Measurements from ENCODE around the gene LINC01488.

LINC01488 gene

DNA sequence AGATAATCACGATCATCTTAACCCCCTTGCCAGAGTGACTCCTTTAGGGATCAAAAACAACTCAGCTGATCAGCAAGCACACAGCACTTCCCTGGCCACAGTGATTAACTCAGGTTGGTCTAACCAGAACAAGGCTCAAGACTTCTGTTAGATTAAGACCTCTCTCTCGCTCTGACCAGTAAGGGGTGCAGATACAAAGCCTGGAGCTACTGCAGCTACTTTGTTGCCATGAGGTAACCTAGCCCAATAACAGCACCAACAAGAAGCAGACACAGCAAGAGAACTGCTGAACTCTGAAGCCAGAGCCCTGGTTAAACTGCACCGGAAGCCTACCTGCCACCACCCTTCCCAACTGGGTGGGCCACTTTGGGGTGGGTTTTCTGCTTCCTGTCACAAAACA lies 42.0 kb downstream of the LINC01488 start:
- Histone ChIP-seq H3F3A (ENCODE audit: insufficient read depth) (no peaks in the 10 kb centered on the region), H2AFZ (ENCODE audit: low read depth, low read length, severe bottlenecking) (no peak overlapping the region), H3K36me3 (ENCODE audit: low read length) (no peaks in the 10 kb centered on the region), H3K4me3 (ENCODE audit: insufficient read depth, low read length, poor library complexity, severe bottlenecking) (no peak overlapping the region), H3K4me2 (ENCODE audit: low read depth, low read length, poor library complexity, severe bottlenecking) (no peak overlapping the region), H3K9me3 (ENCODE audit: insufficient read depth, low read length) (no peaks in the 10 kb centered on the region), H3K79me2 (ENCODE audit: insufficient read depth, low read length) (no peaks in the 10 kb centered on the region), H4K20me1 (ENCODE audit: low read depth, low read length) (no peaks in the 10 kb centered on the region), H3K27me3 (ENCODE audit: low read length) (no peaks in the 10 kb centered on the region), H3K9me2 (replicated peaks; ENCODE audit: insufficient read depth, low read length) (no peaks in the 10 kb centered on the region), H3K9ac (ENCODE audit: low read length) (no peak overlapping the region), H3K27ac (ENCODE audit: low read depth, low read length) (no peak overlapping the region)
- TF ChIP-seq, protein P1, sequence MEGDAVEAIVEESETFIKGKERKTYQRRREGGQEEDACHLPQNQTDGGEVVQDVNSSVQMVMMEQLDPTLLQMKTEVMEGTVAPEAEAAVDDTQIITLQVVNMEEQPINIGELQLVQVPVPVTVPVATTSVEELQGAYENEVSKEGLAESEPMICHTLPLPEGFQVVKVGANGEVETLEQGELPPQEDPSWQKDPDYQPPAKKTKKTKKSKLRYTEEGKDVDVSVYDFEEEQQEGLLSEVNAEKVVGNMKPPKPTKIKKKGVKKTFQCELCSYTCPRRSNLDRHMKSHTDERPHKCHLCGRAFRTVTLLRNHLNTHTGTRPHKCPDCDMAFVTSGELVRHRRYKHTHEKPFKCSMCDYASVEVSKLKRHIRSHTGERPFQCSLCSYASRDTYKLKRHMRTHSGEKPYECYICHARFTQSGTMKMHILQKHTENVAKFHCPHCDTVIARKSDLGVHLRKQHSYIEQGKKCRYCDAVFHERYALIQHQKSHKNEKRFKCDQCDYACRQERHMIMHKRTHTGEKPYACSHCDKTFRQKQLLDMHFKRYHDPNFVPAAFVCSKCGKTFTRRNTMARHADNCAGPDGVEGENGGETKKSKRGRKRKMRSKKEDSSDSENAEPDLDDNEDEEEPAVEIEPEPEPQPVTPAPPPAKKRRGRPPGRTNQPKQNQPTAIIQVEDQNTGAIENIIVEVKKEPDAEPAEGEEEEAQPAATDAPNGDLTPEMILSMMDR (IDR thresholded peaks at IDR 0.05; ENCODE audit: insufficient read depth, low read length, poor library complexity, severe bottlenecking) = no peak
- TF ChIP-seq EZH2phosphoT487 (conservative IDR thresholded peaks at IDR 0.05; ENCODE audit: low read length) = no peak

GRCh38 chr11:69524291-69524882 lies 42.9 kb downstream of the LINC01488 start:
- Histone ChIP-seq H3K27me3 (ENCODE audit: low read length) (no peaks in the 10 kb centered on the region), H3K4me2 (ENCODE audit: low read depth, low read length, poor library complexity, severe bottlenecking) (no peak overlapping the region), H3K9me2 (replicated peaks; ENCODE audit: insufficient read depth, low read length) (no peaks in the 10 kb centered on the region), H3K36me3 (ENCODE audit: low read length) (no peaks in the 10 kb centered on the region), H4K20me1 (ENCODE audit: low read depth, low read length) (no peaks in the 10 kb centered on the region), H3K27ac (ENCODE audit: low read depth, low read length) (no peak overlapping the region), H3K4me3 (ENCODE audit: insufficient read depth, low read length, poor library complexity, severe bottlenecking) (no peak overlapping the region), H3K9ac (ENCODE audit: low read length) (no peak overlapping the region), H2AFZ (ENCODE audit: low read depth, low read length, severe bottlenecking) (no peak overlapping the region), H3K79me2 (ENCODE audit: insufficient read depth, low read length) (no peaks in the 10 kb centered on the region), H3K9me3 (ENCODE audit: insufficient read depth, low read length) (no peaks in the 10 kb centered on the region), H3F3A (ENCODE audit: insufficient read depth) (no peaks in the 10 kb centered on the region)
- TF ChIP-seq EZH2phosphoT487 (conservative IDR thresholded peaks at IDR 0.05; ENCODE audit: low read length) = no peak
- TF ChIP-seq, protein P1 (IDR thresholded peaks at IDR 0.05; ENCODE audit: insufficient read depth, low read length, poor library complexity, severe bottlenecking) = no peak

GRCh38 chr11:69524991-69525411 lies 43.5 kb downstream of the LINC01488 start:
- Histone ChIP-seq H2AFZ (ENCODE audit: low read depth, low read length, severe bottlenecking) (no peak overlapping the region), H3K27me3 (ENCODE audit: low read length) (no peaks in the 10 kb centered on the region), H3K27ac (ENCODE audit: low read depth, low read length) (no peak overlapping the region), H3K36me3 (ENCODE audit: low read length) (no peaks in the 10 kb centered on the region), H4K20me1 (ENCODE audit: low read depth, low read length) (no peaks in the 10 kb centered on the region), H3F3A (ENCODE audit: insufficient read depth) (no peaks in the 10 kb centered on the region), H3K9ac (ENCODE audit: low read length) (no peak overlapping the region), H3K4me2 (ENCODE audit: low read depth, low read length, poor library complexity, severe bottlenecking) (no peak overlapping the region), H3K79me2 (ENCODE audit: insufficient read depth, low read length) (no peaks in the 10 kb centered on the region), H3K9me2 (replicated peaks; ENCODE audit: insufficient read depth, low read length) (no peaks in the 10 kb centered on the region), H3K4me3 (ENCODE audit: insufficient read depth, low read length, poor library complexity, severe bottlenecking) (no peak overlapping the region), H3K9me3 (ENCODE audit: insufficient read depth, low read length) (no peaks in the 10 kb centered on the region)
- TF ChIP-seq EZH2phosphoT487 (conservative IDR thresholded peaks at IDR 0.05; ENCODE audit: low read length) = no peak
- TF ChIP-seq, protein P1 (IDR thresholded peaks at IDR 0.05; ENCODE audit: insufficient read depth, low read length, poor library complexity, severe bottlenecking) = no peak

All from SU-DHL-6 (cell line).